MM.1S (cell line): ENCODE data around the gene GRAP.

ENCODE experiments used
- DNase-seq: peaks from one replicate; pipeline ENCODE4 v3.0.0-alpha.2; 2015
- H2AFZ ChIP-seq: fragments of 300-600 bp; sonication (generic); 2 replicates; pipeline ENCODE4 v1.6.0; 2016; ENCODE audit warnings: antibody characterized with exemption, low read length
- H3F3A ChIP-seq: fragments of 300-600 bp; sonication (generic); 2 replicates; pipeline ENCODE4 v1.6.1; 2016; ENCODE audit warnings: mild to moderate bottlenecking, antibody characterized with exemption, low read length, moderate library complexity, mixed read lengths; ENCODE audit not compliant: insufficient read depth
- H3K27ac ChIP-seq: fragments of 300-600 bp; sonication (generic); 2 replicates; pipeline ENCODE4 v1.5.1; 2016; ENCODE audit warnings: mild to moderate bottlenecking, low read length
- H3K27me3 ChIP-seq: fragments of 300-600 bp; sonication (generic); replicated peaks from 2 replicates; pipeline ENCODE4 v1.6.0; 2016; ENCODE audit warnings: low read length; ENCODE audit not compliant: insufficient read depth
- H3K36me3 ChIP-seq: fragments of 300-600 bp; sonication (generic); replicated peaks from 2 replicates; pipeline ENCODE4 v1.6.1; 2016; ENCODE audit warnings: mild to moderate bottlenecking, low read length, mixed read lengths; ENCODE audit not compliant: insufficient read depth
- H3K4me1 ChIP-seq: fragments of 300-600 bp; sonication (generic); 2 replicates; pipeline ENCODE4 v1.6.1; 2016; ENCODE audit warnings: low read length, mixed read lengths
- H3K4me2 ChIP-seq: fragments of 300-600 bp; sonication (generic); 2 replicates; pipeline ENCODE4 v1.6.0; 2016; ENCODE audit warnings: low read depth, low read length
- H3K4me3 ChIP-seq: fragments of 300-600 bp; sonication (generic); 2 replicates; pipeline ENCODE4 v1.5.1; 2016; ENCODE audit warnings: low read length, mixed read lengths
- H3K79me2 ChIP-seq: fragments of 300-600 bp; sonication (generic); 2 replicates; pipeline ENCODE4 v1.6.1; 2016; ENCODE audit warnings: mixed run types, low read length, mixed read lengths
- H3K9ac ChIP-seq: fragments of 300-600 bp; sonication (generic); 2 replicates; pipeline ENCODE4 v1.6.1; 2016; ENCODE audit warnings: low read length, mixed read lengths
- H3K9me2 ChIP-seq: fragments of 300-600 bp; sonication (generic); replicated peaks from 2 replicates; pipeline ENCODE4 v1.6.1; 2016; ENCODE audit warnings: mild to moderate bottlenecking, low read length, mixed read lengths; ENCODE audit not compliant: insufficient read depth
- H3K9me3 ChIP-seq: fragments of 300-600 bp; sonication (generic); replicated peaks from 2 replicates; pipeline ENCODE4 v1.6.1; 2016; ENCODE audit warnings: mild to moderate bottlenecking, low read length, mixed read lengths; ENCODE audit not compliant: insufficient read depth
- H4K20me1 ChIP-seq: fragments of 300-600 bp; sonication (generic); 2 replicates; pipeline ENCODE4 v1.6.1; 2016; ENCODE audit warnings: mild to moderate bottlenecking, low read length, moderate library complexity, mixed read lengths; ENCODE audit not compliant: insufficient read depth
- EZH2 ChIP-seq: fragments of 300-600 bp; sonication (generic); optimal IDR thresholded peaks from 2 replicates; pipeline ENCODE3; 2017; ENCODE audit warnings: low read depth, mild to moderate bottlenecking, antibody characterized with exemption, low read length, mixed read lengths
- EZH2phosphoT487 ChIP-seq: fragments of 300-600 bp; sonication (generic); IDR thresholded peaks from 2 replicates; pipeline ENCODE4 v1.6.1; 2018; ENCODE audit warnings: antibody characterized with exemption, low read length
- TF ChIP-seq, protein P1 (sequence below): fragments of 300-600 bp; sonication (generic); IDR thresholded peaks from 2 replicates; pipeline ENCODE4 v1.5.1; 2016; ENCODE audit warnings: antibody characterized with exemption, low read length, mixed read lengths

Gene GRAP

DNA sequence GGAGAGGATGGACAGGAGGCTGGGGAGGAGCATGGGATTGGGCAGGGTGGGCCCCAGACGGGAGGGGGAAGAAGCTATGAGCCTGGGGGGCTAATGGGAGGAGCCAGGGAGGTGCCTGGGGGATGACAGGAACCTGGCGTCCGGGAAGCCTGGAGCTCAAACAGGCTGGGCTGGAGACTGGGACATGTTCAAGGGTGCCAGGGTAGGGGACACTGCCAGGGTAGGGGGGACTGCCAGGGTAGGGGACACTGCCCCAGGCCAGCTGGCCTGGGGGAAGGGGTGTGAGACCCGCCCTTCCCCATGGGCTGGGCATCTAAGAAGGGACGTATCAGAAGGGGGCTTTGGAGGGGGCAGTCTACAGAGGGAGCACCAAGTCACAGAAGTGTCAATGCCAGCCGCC is 35.2 kb downstream of the GRAP start:
- DNase-seq = no peak
- Histone ChIP-seq H3K27me3 (no peaks in the 10 kb centered on the region), H4K20me1 (no peaks in the 10 kb centered on the region), H3K9ac (no peak overlapping the region), H3K79me2 (no peaks in the 10 kb centered on the region), H3K9me2 (no peaks in the 10 kb centered on the region), H3K4me3 (no peak overlapping the region), H3F3A (no peaks in the 10 kb centered on the region), H3K4me1 (no peaks in the 10 kb centered on the region), H2AFZ (no peak overlapping the region), H3K4me2 (no peak overlapping the region), H3K9me3 (no peaks in the 10 kb centered on the region), H3K27ac (no peak overlapping the region), H3K36me3 (no peaks in the 10 kb centered on the region)
- TF ChIP-seq EZH2phosphoT487 (no peak), EZH2 (no peak)
- TF ChIP-seq, protein P1, sequence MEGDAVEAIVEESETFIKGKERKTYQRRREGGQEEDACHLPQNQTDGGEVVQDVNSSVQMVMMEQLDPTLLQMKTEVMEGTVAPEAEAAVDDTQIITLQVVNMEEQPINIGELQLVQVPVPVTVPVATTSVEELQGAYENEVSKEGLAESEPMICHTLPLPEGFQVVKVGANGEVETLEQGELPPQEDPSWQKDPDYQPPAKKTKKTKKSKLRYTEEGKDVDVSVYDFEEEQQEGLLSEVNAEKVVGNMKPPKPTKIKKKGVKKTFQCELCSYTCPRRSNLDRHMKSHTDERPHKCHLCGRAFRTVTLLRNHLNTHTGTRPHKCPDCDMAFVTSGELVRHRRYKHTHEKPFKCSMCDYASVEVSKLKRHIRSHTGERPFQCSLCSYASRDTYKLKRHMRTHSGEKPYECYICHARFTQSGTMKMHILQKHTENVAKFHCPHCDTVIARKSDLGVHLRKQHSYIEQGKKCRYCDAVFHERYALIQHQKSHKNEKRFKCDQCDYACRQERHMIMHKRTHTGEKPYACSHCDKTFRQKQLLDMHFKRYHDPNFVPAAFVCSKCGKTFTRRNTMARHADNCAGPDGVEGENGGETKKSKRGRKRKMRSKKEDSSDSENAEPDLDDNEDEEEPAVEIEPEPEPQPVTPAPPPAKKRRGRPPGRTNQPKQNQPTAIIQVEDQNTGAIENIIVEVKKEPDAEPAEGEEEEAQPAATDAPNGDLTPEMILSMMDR = no peak

DNA sequence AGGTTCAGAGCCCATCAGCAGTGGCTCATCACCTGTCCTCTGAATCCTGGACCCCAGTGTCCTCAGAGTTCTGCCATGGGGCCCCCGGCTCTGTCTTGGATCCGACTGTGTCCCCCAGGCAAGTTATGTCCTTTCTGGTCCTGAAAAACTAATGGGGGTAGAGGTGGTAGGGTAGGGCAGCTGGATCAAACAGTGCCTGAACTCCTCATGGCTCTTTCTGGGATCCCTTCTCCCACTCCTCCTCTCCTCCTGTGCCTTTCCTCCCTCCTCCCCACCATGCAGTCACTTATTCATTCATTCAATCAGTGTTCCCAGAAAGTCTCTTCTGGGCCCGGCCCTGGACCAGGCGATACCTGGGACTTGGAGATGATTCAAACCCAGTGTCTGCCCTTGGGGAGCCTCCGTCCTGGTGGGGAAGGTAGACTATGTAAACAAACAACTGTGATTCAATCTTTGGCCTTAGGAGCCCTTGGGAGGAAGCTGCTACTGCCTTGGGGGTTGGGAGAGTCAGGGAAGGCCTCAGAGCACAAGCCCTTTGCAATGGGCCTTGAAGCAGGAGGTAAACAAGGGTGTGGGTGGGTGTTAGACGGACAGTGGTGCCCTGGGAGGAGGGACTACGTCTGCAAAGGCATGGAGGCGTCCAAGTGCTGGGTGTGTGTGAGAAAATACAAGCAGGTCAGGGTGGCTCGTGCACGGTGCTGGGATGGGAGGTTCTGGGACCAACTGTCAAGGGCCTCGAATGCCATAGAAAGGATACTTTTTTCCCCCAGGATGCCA is 35.8 kb downstream of the GRAP start:
- TF ChIP-seq, protein P1 = no peak
- TF ChIP-seq EZH2 (no peak), EZH2phosphoT487 (no peak)
- DNase-seq = no peak
- Histone ChIP-seq H3F3A (no peaks in the 10 kb centered on the region), H3K27ac (no peak overlapping the region), H3K27me3 (no peaks in the 10 kb centered on the region), H3K9me3 (no peaks in the 10 kb centered on the region), H4K20me1 (no peaks in the 10 kb centered on the region), H3K4me1 (no peaks in the 10 kb centered on the region), H3K36me3 (no peaks in the 10 kb centered on the region), H3K9ac (no peak overlapping the region), H3K4me3 (no peak overlapping the region), H3K79me2 (no peaks in the 10 kb centered on the region), H3K9me2 (no peaks in the 10 kb centered on the region), H2AFZ (no peak overlapping the region), H3K4me2 (no peak overlapping the region)

DNA sequence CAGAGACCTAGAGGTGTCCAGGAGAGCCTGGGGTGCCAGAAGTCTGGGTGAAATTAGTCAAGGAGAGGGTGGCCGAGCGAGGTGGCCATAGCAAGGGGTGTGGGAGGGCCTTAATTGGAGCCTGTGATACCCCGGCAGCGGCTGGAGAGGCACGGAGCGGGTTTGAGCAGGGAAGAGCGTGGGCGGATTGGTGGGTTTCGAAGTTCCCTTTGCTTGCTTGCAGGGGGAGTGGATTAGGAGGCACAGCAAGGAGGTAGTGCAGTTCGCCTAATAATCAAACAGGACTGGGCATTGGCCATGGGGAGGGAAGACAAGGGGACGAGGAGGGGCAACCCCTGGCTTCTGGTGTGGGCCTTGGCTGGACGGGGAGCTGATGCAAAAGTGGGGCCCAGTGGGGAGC is 36.8 kb downstream of the GRAP start:
- no peak overlapping the region for H3K9ac ChIP-seq
- no peak overlapping the region for H3K4me3 ChIP-seq
- H3K79me2 ChIP-seq = no peaks in the 10 kb centered on the region
- TF ChIP-seq EZH2 (no peak), EZH2phosphoT487 (no peak)
- TF ChIP-seq, protein P1 = no peak
- H3K27ac ChIP-seq = no peak overlapping the region
- no peaks in the 10 kb centered on the region for H3K27me3 ChIP-seq
- no peak overlapping the region for H3K4me2 ChIP-seq
- no peaks in the 10 kb centered on the region for H3K9me3 ChIP-seq
- H2AFZ ChIP-seq = no peak overlapping the region
- no peaks in the 10 kb centered on the region for H3K9me2 ChIP-seq
- DNase-seq = no peak
- H3K4me1 ChIP-seq = peaks cover 2% of the 10 kb centered on the region; the same call in 1 of the 2 replicates
- H3F3A ChIP-seq = peaks cover 8% of the 10 kb centered on the region; the same call in 1 of the 2 replicates
- no peaks in the 10 kb centered on the region for H4K20me1 ChIP-seq
- H3K36me3 ChIP-seq = no peaks in the 10 kb centered on the region
